Stimulated activated CD8-positive, alpha-beta memory T cell treated with anti-CD3 and anti-CD28 coated beads, Interleukin-7, amount 100 ng/mL, for 24 hours (primary cell): ENCODE measurements around the gene KCNG2.

Source experiments
- DNase-seq: peaks from one replicate; pipeline ENCODE4 v3.0.0-alpha.2; 2020; ENCODE audit warnings: low read depth

Gene KCNG2

GRCh38 chr18:79799619-79800370 is 2.1 kb downstream of the KCNG2 start:
- DNase-seq, result no peak

GRCh38 chr18:79800371-79801180 is 2.8 kb downstream of the KCNG2 start:
- no peak for DNase-seq

- no peak for DNase-seq
Observed at GRCh38 chr18:79801217-79801616, 3.5 kb downstream of the KCNG2 start.

GRCh38 chr18:79801641-79802040 is 3.9 kb downstream of the KCNG2 start:
- no peak for DNase-seq

- DNase-seq, result no peak
Observed at GRCh38 chr18:79802298-79802697, 4.6 kb downstream of the KCNG2 start.

GRCh38 chr18:79803611-79804051 is 5.9 kb downstream of the KCNG2 start:
- no peak for DNase-seq

- no peak for DNase-seq
Observed at GRCh38 chr18:79804130-79804787, 6.5 kb downstream of the KCNG2 start.

- DNase-seq, result no peak
Observed at GRCh38 chr18:79805211-79805887, 7.6 kb downstream of the KCNG2 start.

- no peak for DNase-seq
Observed at GRCh38 chr18:79805926-79806487, 8.3 kb downstream of the KCNG2 start.

- DNase-seq, result no peak
Observed at GRCh38 chr18:79806976-79807841, 9.5 kb downstream of the KCNG2 start.

GRCh38 chr18:79809482-79810192 is 11.9 kb downstream of the KCNG2 start:
- DNase-seq, result no peak

- no peak for DNase-seq
Observed at GRCh38 chr18:79812052-79812451, 14.3 kb downstream of the KCNG2 start.

- DNase-seq, result no peak
Observed at GRCh38 chr18:79814373-79814772, 16.6 kb downstream of the KCNG2 start.

- DNase-seq, result no peak
Observed at GRCh38 chr18:79815657-79816056, 17.9 kb downstream of the KCNG2 start.

GRCh38 chr18:79816092-79816491 is 18.4 kb downstream of the KCNG2 start:
- DNase-seq, result no peak

GRCh38 chr18:79816981-79817606 is 19.4 kb downstream of the KCNG2 start:
- DNase-seq, result no peak

GRCh38 chr18:79817607-79817998 is 19.9 kb downstream of the KCNG2 start:
- no peak for DNase-seq

GRCh38 chr18:79818036-79818435 is 20.3 kb downstream of the KCNG2 start:
- DNase-seq, result no peak

GRCh38 chr18:79818631-79819030 is 20.9 kb downstream of the KCNG2 start:
- no peak for DNase-seq
